K562 (cell line): ENCODE results near the gene SLC66A3. TPM values are rescaled to one million over a fixed set of nuclear protein-coding genes. Genes with fewer than 3 reads are reported as not detected.

Experiments used
- BACH1 ChIP-seq: fragments of 200-800 bp; sonication (Bioruptor generic); IDR thresholded peaks from 2 replicates; pipeline ENCODE4 v1.6.1; 2016; ENCODE audit warnings: missing genetic modification characterization, missing compliant biosample characterization
- GMEB1 ChIP-seq: fragments of 250-450 bp; sonication (Bioruptor Pico); IDR thresholded peaks from 2 replicates; pipeline ENCODE4 v1.4.0; 2020; ENCODE audit warnings: mild to moderate bottlenecking
- GTF2F1 ChIP-seq: IDR thresholded peaks from 2 replicates; pipeline ENCODE4 v1.6.1; 2011; ENCODE audit warnings: low read depth, low read length, improper control_type of control experiment
- HDAC1 ChIP-seq, 2 experiments: fragments of 450-650 bp; IDR thresholded peaks; 2 replicates each; pipeline ENCODE4 v1.6.1; 2016 to 2017; ENCODE audit warnings: inconsistent platforms in 1 of 2, mild to moderate bottlenecking in 1 of 2, moderate library complexity in 1 of 2
- KLF16 ChIP-seq: IDR thresholded peaks from 2 replicates; pipeline ENCODE4 v1.6.1; 2016; ENCODE audit warnings: antibody characterized with exemption
- RAD21 ChIP-seq, 2 experiments: fragments of 250-450 bp in 1 of 2; fragments of 450-650 bp in 1 of 2; sonication (Bioruptor Pico) in 1 of 2; formaldehyde crosslinking in 1 of 2; IDR thresholded peaks in 1 of 2; conservative IDR thresholded peaks in 1 of 2; 2 replicates each; pipeline versions ENCODE4 v1.4.0 to v1.8.0; 2020 to 2022; ENCODE audit warnings: mild to moderate bottlenecking in 2 of 2, moderate library complexity in 1 of 2
- SIN3B ChIP-seq: fragments of 450-650 bp; IDR thresholded peaks from 2 replicates; pipeline ENCODE4 v1.6.1; 2017; ENCODE audit warnings: low read depth, mild to moderate bottlenecking, moderate library complexity
- SMC3 ChIP-seq: conservative IDR thresholded peaks from 2 replicates; pipeline ENCODE4 v1.6.1; 2011; ENCODE audit warnings: low read depth, low read length, improper control_type of control experiment; ENCODE audit not compliant: insufficient read depth
- ZNF121 ChIP-seq: sonication (generic); formaldehyde crosslinking; conservative IDR thresholded peaks from 2 replicates; pipeline ENCODE4 v1.8.0; 2022; ENCODE audit warnings: missing genetic modification reagents
- ZNF175 ChIP-seq: fragments of 200-800 bp; sonication (Bioruptor generic); IDR thresholded peaks from 2 replicates; pipeline ENCODE4 v1.6.1; 2016; ENCODE audit warnings: low read depth, mild to moderate bottlenecking, missing genetic modification characterization, missing compliant biosample characterization
- ZNF217 ChIP-seq: sonication (generic); formaldehyde crosslinking; IDR thresholded peaks from 2 replicates; pipeline ENCODE4 v1.8.0; 2022; ENCODE audit warnings: mild to moderate bottlenecking, missing genetic modification reagents
- ZNF764 ChIP-seq: fragments of 250-450 bp; sonication (Bioruptor Pico); IDR thresholded peaks from 2 replicates; pipeline ENCODE4 v1.4.0; 2020; ENCODE audit warnings: low read depth, mild to moderate bottlenecking, moderate library complexity
- polyA plus RNA-seq, 8 experiments: library from polyadenylated mRNA; depleted of rRNA in 4 of 8; stranded (reverse) in 5 of 8; unstranded in 3 of 8; fragments of >200 nt; fragmentation: Nextera tagmentation in 2 of 8; fragmentation: Illumina TruSeq in 1 of 8; extraction: Ambion mirVana in 2 of 8; extraction: Trizol in 1 of 8; gene quantifications; 2 replicates each; pipeline versions ENCODE4 v1.2.1 to v1.2.3, GENCODE V29; 2011 to 2014; ENCODE audit warnings: inconsistent platforms in 1 of 8, missing spikeins in 1 of 8
- total RNA-seq, 7 experiments: library from RNA; depleted of rRNA in 6 of 7; stranded (reverse); fragments of >200 nt in 6 of 7; fragmentation: Illumina TruSeq in 2 of 7; extraction: Trizol in 2 of 7; gene quantifications; 2 replicates each; pipeline versions ENCODE4 v1.2.1 to v1.2.3, GENCODE V29; 2011 to 2021; ENCODE audit warnings: low replicate concordance in 1 of 7
- TF ChIP-seq, protein P1 (sequence below): IDR thresholded peaks from 3 replicates; pipeline ENCODE4 v1.6.1; 2011; ENCODE audit warnings: borderline replicate concordance, mild to moderate bottlenecking, moderate library complexity; ENCODE audit not compliant: insufficient read length; ENCODE audit errors: extremely low read depth

SLC66A3 gene
- total and polyA plus RNA-seq, 9 of the 15 experiments (the other 6 are each of a cell fraction or from before 2014, with no cell fraction given): 2.8 to 30.0 (median 9.1) TPM

- TF ChIP-seq, protein P1, sequence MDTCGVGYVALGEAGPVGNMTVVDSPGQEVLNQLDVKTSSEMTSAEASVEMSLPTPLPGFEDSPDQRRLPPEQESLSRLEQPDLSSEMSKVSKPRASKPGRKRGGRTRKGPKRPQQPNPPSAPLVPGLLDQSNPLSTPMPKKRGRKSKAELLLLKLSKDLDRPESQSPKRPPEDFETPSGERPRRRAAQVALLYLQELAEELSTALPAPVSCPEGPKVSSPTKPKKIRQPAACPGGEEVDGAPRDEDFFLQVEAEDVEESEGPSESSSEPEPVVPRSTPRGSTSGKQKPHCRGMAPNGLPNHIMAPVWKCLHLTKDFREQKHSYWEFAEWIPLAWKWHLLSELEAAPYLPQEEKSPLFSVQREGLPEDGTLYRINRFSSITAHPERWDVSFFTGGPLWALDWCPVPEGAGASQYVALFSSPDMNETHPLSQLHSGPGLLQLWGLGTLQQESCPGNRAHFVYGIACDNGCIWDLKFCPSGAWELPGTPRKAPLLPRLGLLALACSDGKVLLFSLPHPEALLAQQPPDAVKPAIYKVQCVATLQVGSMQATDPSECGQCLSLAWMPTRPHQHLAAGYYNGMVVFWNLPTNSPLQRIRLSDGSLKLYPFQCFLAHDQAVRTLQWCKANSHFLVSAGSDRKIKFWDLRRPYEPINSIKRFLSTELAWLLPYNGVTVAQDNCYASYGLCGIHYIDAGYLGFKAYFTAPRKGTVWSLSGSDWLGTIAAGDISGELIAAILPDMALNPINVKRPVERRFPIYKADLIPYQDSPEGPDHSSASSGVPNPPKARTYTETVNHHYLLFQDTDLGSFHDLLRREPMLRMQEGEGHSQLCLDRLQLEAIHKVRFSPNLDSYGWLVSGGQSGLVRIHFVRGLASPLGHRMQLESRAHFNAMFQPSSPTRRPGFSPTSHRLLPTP: no peak
- TF ChIP-seq SIN3B: no peak
- no peak for TF ChIP-seq GTF2F1
- peak; percentile 31; the same call in 1 of the 2 replicates for TF ChIP-seq ZNF121 (CRISPR knock-in tag)
- TF ChIP-seq BACH1 (tag): no peak
- TF ChIP-seq GMEB1: no peak
- TF ChIP-seq KLF16: no peak
- no peak for TF ChIP-seq HDAC1 (IDR thresholded peaks at IDR 0.05)
- TF ChIP-seq SMC3: peak; percentile 89
- TF ChIP-seq ZNF217 (CRISPR knock-in tag): no peak
- no peak for TF ChIP-seq ZNF175 (CRISPR knock-in tag)
- no peak for TF ChIP-seq ZNF764
- TF ChIP-seq RAD21 (CRISPR knock-in tag; conservative IDR thresholded peaks at IDR 0.05 in 1 of 2, IDR thresholded peaks at IDR 0.05 in 1 of 2): peak; percentile 87 to 93
Measured at GRCh38 chr2:11123856-11124759, 31.2 kb upstream of the SLC66A3 start (continued).
